GM23338 (cell line): ENCODE results near the gene WWOX. TPM values are rescaled to one million over a fixed set of nuclear protein-coding genes. Genes with fewer than 3 reads are reported as not detected.

Experiments used
- ATAC-seq: fragments of 200-7000 bp; cut with Tn5 transposase; 3 replicates; pipeline ENCODE4 v1.9.1; 2020
- DNase-seq: peaks from one replicate; pipeline ENCODE4 v3.0.0-alpha.2; 2015; ENCODE audit warnings: low spot score
- H2AFZ ChIP-seq: fragments of 200-600 bp; sonication (generic); 2 replicates; pipeline ENCODE4 v1.8.0; 2016; ENCODE audit warnings: antibody characterized with exemption, mild to moderate bottlenecking, moderate library complexity
- H3F3A ChIP-seq: fragments of 200-600 bp; sonication (generic); replicated peaks from 2 replicates; pipeline ENCODE4 v1.8.0; 2017; ENCODE audit warnings: antibody characterized with exemption, mixed run types, low read depth
- H3K27ac ChIP-seq: fragments of 200-600 bp; sonication (generic); 2 replicates; pipeline ENCODE4 v1.6.1; 2016; ENCODE audit warnings: low read depth
- H3K27me3 ChIP-seq: fragments of 200-600 bp; sonication (generic); 2 replicates; pipeline ENCODE4 v1.8.0; 2016; ENCODE audit warnings: mild to moderate bottlenecking, mixed run types, moderate library complexity; ENCODE audit not compliant: insufficient read depth
- H3K36me3 ChIP-seq: fragments of 200-600 bp; sonication (generic); 2 replicates; pipeline ENCODE4 v1.8.0; 2016; ENCODE audit warnings: mild to moderate bottlenecking; ENCODE audit not compliant: insufficient read depth
- H3K4me1 ChIP-seq: fragments of 200-600 bp; sonication (generic); 2 replicates; pipeline ENCODE4 v1.8.0; 2016; ENCODE audit warnings: mild to moderate bottlenecking, moderate library complexity; ENCODE audit not compliant: insufficient read depth
- H3K4me2 ChIP-seq: fragments of 200-600 bp; sonication (generic); 2 replicates; pipeline ENCODE4 v1.7.1; 2017; ENCODE audit warnings: mixed run types
- H3K4me3 ChIP-seq: fragments of 200-600 bp; sonication (generic); 2 replicates; pipeline ENCODE4 v1.6.1; 2016; ENCODE audit warnings: mixed run types
- H3K79me2 ChIP-seq: fragments of 200-600 bp; sonication (generic); replicated peaks from 2 replicates; pipeline ENCODE4 v1.8.0; 2017; ENCODE audit warnings: mild to moderate bottlenecking; ENCODE audit not compliant: insufficient read depth
- H3K9me2 ChIP-seq: fragments of 200-600 bp; sonication (generic); 2 replicates; pipeline ENCODE4 v1.8.0; 2017; ENCODE audit not compliant: insufficient read depth
- H4K20me1 ChIP-seq: fragments of 200-600 bp; sonication (generic); replicated peaks from 2 replicates; pipeline ENCODE4 v1.8.0; 2017; ENCODE audit warnings: mild to moderate bottlenecking; ENCODE audit not compliant: insufficient read depth
- H3K27ac Mint-ChIP-seq: 2 replicates; pipeline ENCODE4 v1.8.0; 2020; ENCODE audit warnings: inconsistent platforms, mild to moderate bottlenecking, moderate library complexity, mixed read lengths
- H3K27me3 Mint-ChIP-seq: 3 replicates; pipeline ENCODE4 v1.8.0; 2022; ENCODE audit warnings: low read depth, mild to moderate bottlenecking, moderate library complexity, mixed read lengths, inconsistent platforms; ENCODE audit not compliant: insufficient read depth, poor library complexity
- H3K36me3 Mint-ChIP-seq: 3 replicates; pipeline ENCODE4 v1.8.0; 2021; ENCODE audit warnings: low read depth, mild to moderate bottlenecking, inconsistent platforms, moderate library complexity, mixed read lengths
- H3K4me1 Mint-ChIP-seq: 3 replicates; pipeline ENCODE4 v1.8.0; 2020; ENCODE audit warnings: mild to moderate bottlenecking, inconsistent platforms, mixed read lengths
- H3K4me3 Mint-ChIP-seq: 3 replicates; pipeline ENCODE4 v1.8.0; 2021; ENCODE audit warnings: moderate library complexity, mild to moderate bottlenecking, inconsistent platforms, mixed read lengths
- H3K9me3 Mint-ChIP-seq: 3 replicates; pipeline ENCODE4 v1.8.0; 2020; ENCODE audit warnings: moderate library complexity, mild to moderate bottlenecking, inconsistent platforms, mixed read lengths
- CREB1 ChIP-seq: fragments of 250-450 bp; sonication (Bioruptor Pico); IDR thresholded peaks from 2 replicates; pipeline ENCODE4 v1.5.0; 2020; ENCODE audit warnings: low read depth, mild to moderate bottlenecking, moderate library complexity
- EZH2phosphoT487 ChIP-seq: fragments of 200-600 bp; sonication (generic); IDR thresholded peaks from one replicate; pipeline ENCODE4 v1.8.1; 2018; ENCODE audit warnings: antibody characterized with exemption; ENCODE audit not compliant: unreplicated experiment
- JUNB ChIP-seq: IDR thresholded peaks from one replicate; pipeline ENCODE4 v1.6.1; 2016; ENCODE audit warnings: antibody characterized with exemption; ENCODE audit not compliant: unreplicated experiment
- POLR2AphosphoS5 ChIP-seq: IDR thresholded peaks from 2 replicates; pipeline ENCODE4 v1.6.1; 2016; ENCODE audit warnings: antibody characterized with exemption, low read depth
- ZNF331 ChIP-seq: fragments of 250-450 bp; sonication (Bioruptor Pico); IDR thresholded peaks from 2 replicates; pipeline ENCODE4 v1.5.0; 2020; ENCODE audit warnings: low read depth, mild to moderate bottlenecking, moderate library complexity
- ZNF462 ChIP-seq: fragments of 250-450 bp; sonication (Bioruptor Pico); IDR thresholded peaks from 2 replicates; pipeline ENCODE4 v1.5.0; 2020; ENCODE audit warnings: mild to moderate bottlenecking, moderate library complexity
- polyA plus RNA-seq: library from polyadenylated mRNA; unstranded; fragments of >200 nt; fragmentation: Nextera tagmentation; extraction: Ambion mirVana; gene quantifications from 2 replicates; pipeline ENCODE4 v1.2.1, GENCODE V29; 2016
- total RNA-seq: library from RNA; depleted of rRNA; stranded (reverse); fragments of >200 nt; shearing (Covaris generic); gene quantifications from 2 replicates; pipeline ENCODE4 v1.2.3, GENCODE V29; 2014

Gene WWOX
- total and polyA plus RNA-seq, 2 experiments from 2014 or later: 10.0 to 19.3 TPM

- Histone ChIP-seq H3K27ac (no peak overlapping the region), H3K4me2 (no peak overlapping the region), H3K79me2 (no peaks in the 10 kb centered on the region), H3F3A (no peaks in the 10 kb centered on the region), H3K4me1 (no peaks in the 10 kb centered on the region), H3K36me3 (no peaks in the 10 kb centered on the region), H4K20me1 (no peaks in the 10 kb centered on the region), H2AFZ (no peak overlapping the region), H3K9me2 (no peaks in the 10 kb centered on the region), H3K4me3 (no peak overlapping the region), H3K27me3 (no peaks in the 10 kb centered on the region)
- no peak for ATAC-seq
- peaks cover 4% of the 10 kb centered on the region for H3K27me3 Mint-ChIP-seq
- peaks cover 6% of the 10 kb centered on the region for H3K9me3 Mint-ChIP-seq
- H3K4me3 Mint-ChIP-seq: no peak overlapping the region
- TF ChIP-seq CREB1 (CRISPR knock-in tag): no peak
- no peak for TF ChIP-seq ZNF331 (CRISPR knock-in tag)
- no peak for TF ChIP-seq JUNB
- no peak for TF ChIP-seq POLR2AphosphoS5
- no peak for TF ChIP-seq ZNF462 (CRISPR knock-in tag)
- TF ChIP-seq EZH2phosphoT487: no peak
- no peak for DNase-seq
- peaks cover 5% of the 10 kb centered on the region; the same call in 2 of the 3 replicates for H3K4me1 Mint-ChIP-seq
- H3K36me3 Mint-ChIP-seq: peaks cover 2% of the 10 kb centered on the region; the same call in 2 of the 3 replicates
- H3K27ac Mint-ChIP-seq: no peak overlapping the region
Measured at GRCh38 chr16:78161023-78161729, 61.7 kb downstream of the WWOX start.
